Activated CD4-positive, alpha-beta T cell treated with anti-CD3 and anti-CD28 coated beads, Interleukin-2, Interleukin-6, amounts not matched to agents 100 ng/mL and 50 ng/mL, durations not matched to agents 16 hours and 8 hours (primary cell): Measurements from ENCODE around the gene AK2.
"Not testable (repeated sequence)": the region's sequence is repeated elsewhere in the genome, so short reads cannot be mapped to it uniquely, and the experiment has no call there.

Experiments
- DNase-seq: peaks from one replicate; pipeline ENCODE4 v3.0.0-alpha.2; 2020

Gene AK2

GRCh38 chr1:33050221-33051076, 13.8 kb upstream of the AK2 start:
- DNase-seq: no peak

GRCh38 chr1:33049371-33049770, 12.7 kb upstream of the AK2 start:
- DNase-seq: no peak

GRCh38 chr1:33048426-33048825, 11.7 kb upstream of the AK2 start:
- no peak for DNase-seq

GRCh38 chr1:33047839-33048305, 11.2 kb upstream of the AK2 start:
- DNase-seq: no peak

GRCh38 chr1:33047290-33047689, 10.6 kb upstream of the AK2 start:
- no peak for DNase-seq

GRCh38 chr1:33046234-33046633, 9.6 kb upstream of the AK2 start:
- DNase-seq: not testable (repeated sequence)

GRCh38 chr1:33045814-33046213, 9.1 kb upstream of the AK2 start:
- peak; percentile 50 for DNase-seq

- no peak for DNase-seq
These were observed 8.6 kb upstream of the AK2 start for GRCh38 chr1:33045246-33045645.

- DNase-seq: no peak
These were observed 6.8 kb upstream of the AK2 start for GRCh38 chr1:33043267-33044092.

GRCh38 chr1:33042831-33043230, 6.1 kb upstream of the AK2 start:
- DNase-seq: no peak

- no peak for DNase-seq
These were observed 4.3 kb upstream of the AK2 start for GRCh38 chr1:33041026-33041425.

GRCh38 chr1:33039840-33040239, 3.2 kb upstream of the AK2 start:
- no peak for DNase-seq

GRCh38 chr1:33036051-33036525, 595 bp downstream of the AK2 start:
- DNase-seq: peak; percentile 45

- DNase-seq: no peak
These were observed 4.4 kb downstream of the AK2 start for GRCh38 chr1:33032126-33032869.

- no peak for DNase-seq
These were observed 5.2 kb downstream of the AK2 start for GRCh38 chr1:33031506-33031905.

GRCh38 chr1:33030575-33030974, 6.1 kb downstream of the AK2 start:
- no peak for DNase-seq

GRCh38 chr1:33029921-33030320, 6.8 kb downstream of the AK2 start:
- no peak for DNase-seq

GRCh38 chr1:33029209-33029608, 7.5 kb downstream of the AK2 start:
- no peak for DNase-seq

GRCh38 chr1:33025761-33026160, 10.9 kb downstream of the AK2 start:
- DNase-seq: no peak

GRCh38 chr1:33025180-33025569, 11.5 kb downstream of the AK2 start:
- no peak for DNase-seq

- DNase-seq: peak; percentile 57
These were observed 12.1 kb downstream of the AK2 start for GRCh38 chr1:33024430-33025179.

GRCh38 chr1:33022650-33023200, 14.0 kb downstream of the AK2 start:
- no peak for DNase-seq
